GM19395 (cell line): ENCODE measurements around the gene OR6Q1.
"Not testable (repeated sequence)": the region's sequence is repeated elsewhere in the genome, so short reads cannot be mapped to it uniquely, and the experiment has no call there.

Experiments
- ATAC-seq: cut with Tn5 transposase; IDR thresholded peaks from one replicate; pipeline ENCODE4 v1.9.1; 2021; ENCODE audit warnings: mild to moderate bottlenecking, moderate library complexity; ENCODE audit not compliant: unreplicated experiment

The OR6Q1 gene

GRCh38 chr11:58030653-58031052 lies at the start of gene OR6Q1:
Gene OR6Q1, plus strand, starts transcription at chr11:58030953. Its CDS starts 0 bp downstream, at chr11:58030953.
- no peak for ATAC-seq

DNA sequence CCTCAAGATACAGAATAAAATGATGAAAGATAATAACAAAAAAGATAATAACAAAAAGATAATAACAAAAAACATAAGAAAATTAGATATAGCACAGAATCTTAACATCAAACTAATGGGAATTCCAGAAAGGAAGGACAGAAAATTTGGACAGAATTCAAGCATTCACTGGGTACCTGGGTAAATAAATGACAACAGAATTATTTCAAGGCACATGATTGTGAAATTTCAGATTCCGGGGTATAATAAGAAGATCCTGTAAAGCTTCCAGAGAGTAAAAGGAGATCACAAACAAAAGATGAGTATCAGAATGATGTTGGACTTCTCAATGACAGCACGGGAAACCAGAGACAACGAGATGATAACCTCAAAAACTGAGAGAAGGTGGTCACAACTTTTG lies 49.2 kb upstream of the OR6Q1 start:
- ATAC-seq = no peak

GRCh38 chr11:57982776-57983175 lies 48.0 kb upstream of the OR6Q1 start:
- no peak for ATAC-seq

DNA sequence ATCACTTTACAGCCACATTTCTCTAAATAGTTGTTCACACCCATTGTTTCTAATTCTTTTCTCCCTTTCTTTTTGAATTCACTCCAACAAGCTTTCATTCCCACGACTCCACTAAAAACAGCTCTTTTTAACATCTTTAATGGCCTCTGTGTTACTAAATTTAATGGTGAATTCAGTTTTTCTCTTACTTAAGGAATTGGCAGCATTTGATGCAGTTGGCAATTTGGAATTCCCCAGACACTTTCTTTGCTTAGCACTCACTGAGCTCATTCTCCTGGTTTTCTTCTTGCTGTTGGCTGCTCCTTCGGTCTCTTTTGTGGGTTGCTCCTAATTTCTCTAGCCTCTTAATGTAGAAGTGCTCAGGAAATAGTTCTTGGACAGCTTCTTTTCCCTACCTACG lies 47.6 kb upstream of the OR6Q1 start:
- ATAC-seq = no peak

DNA sequence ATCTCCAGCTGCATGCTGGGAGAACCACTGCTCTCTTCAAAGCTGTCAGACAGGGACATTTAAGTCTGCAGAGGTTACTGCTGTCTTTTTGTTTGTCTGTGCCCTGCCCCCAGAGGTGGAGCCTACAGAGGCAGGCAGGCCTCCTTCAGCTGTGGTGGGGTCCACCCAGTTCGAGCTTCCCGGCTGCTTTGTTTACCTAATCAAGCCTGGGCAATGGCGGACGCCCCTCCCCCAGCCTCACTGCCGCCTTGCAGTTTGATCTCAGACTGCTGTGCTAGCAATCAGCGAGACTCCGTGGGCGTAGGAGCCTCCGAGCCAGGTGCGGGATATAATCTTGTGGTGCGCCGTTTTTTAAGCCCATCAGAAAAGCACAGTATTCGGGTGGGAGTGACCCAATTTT lies 31.2 kb upstream of the OR6Q1 start:
- not testable (repeated sequence) for ATAC-seq

GRCh38 chr11:58000021-58000420 lies 30.7 kb upstream of the OR6Q1 start:
- not testable (repeated sequence) for ATAC-seq

DNA sequence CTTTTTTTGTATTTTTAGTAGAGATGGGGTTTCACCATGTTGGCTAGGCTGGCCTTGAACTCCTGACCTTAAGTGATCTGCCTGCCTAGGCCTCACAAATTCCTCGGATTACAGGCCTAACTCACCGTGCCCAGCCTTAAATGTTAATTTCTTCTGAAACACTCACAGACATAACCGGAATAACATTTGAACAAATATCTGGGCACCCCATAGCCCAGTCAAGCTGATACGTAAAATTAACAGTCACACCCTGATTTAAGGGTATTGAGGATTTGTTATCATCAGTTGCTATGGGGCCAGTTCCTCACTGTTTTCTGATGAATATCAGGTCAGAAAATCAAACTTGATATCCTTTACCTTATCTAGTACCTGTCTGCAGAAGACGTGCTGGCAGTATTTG lies 30.1 kb upstream of the OR6Q1 start:
- ATAC-seq = no peak

GRCh38 chr11:58003036-58003435 lies 27.7 kb upstream of the OR6Q1 start:
- no peak for ATAC-seq

GRCh38 chr11:58003591-58003990 lies 27.2 kb upstream of the OR6Q1 start:
- no peak for ATAC-seq

GRCh38 chr11:58004664-58005063 lies 26.1 kb upstream of the OR6Q1 start:
- no peak for ATAC-seq

DNA sequence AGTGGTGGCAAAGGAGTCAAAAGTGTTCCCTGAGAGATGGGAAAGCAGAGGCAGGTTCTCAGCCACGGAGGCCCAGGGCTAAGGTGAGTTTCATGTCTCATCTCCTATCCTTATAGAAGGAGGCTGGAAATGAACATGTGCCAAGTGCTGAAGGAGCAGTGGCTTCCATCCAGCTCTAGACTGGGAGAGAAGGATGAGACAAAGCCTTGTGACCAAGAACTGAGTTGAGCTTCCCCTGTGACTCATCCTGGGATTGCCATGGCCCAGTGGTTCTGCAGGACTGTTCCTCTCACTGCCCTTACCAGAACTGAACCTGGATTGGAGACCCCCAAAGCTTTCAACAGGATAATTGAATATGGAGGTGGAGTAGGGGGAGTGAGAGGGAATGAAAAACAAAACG lies 23.8 kb upstream of the OR6Q1 start:
- ATAC-seq = no peak

DNA sequence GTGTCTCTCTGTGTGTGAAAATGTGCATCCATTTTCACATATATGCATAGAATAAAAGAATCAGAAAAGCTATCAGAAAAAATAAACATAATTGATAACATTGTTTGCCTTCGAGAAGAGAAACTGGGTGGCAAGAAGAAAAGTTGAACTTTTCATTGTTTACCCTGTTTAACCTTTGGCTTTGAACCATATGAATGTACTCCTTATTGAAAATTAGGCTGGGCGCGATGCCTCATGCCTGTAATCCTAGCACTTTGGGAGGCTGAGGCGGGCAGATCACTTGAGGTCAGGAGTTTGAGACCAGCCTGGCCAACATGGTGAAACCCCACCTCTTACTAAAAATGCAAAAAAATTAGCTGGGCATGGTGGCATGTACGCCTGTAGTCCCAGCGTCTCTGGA lies 19.0 kb upstream of the OR6Q1 start:
- no peak for ATAC-seq

GRCh38 chr11:58023435-58023931 lies 7.3 kb upstream of the OR6Q1 start, which contains the start of gene OR9Q1:
Gene OR9Q1, plus strand, starts transcription at chr11:58023881. Its CDS starts 155,564 bp downstream, at chr11:58179445.
- ATAC-seq = no peak

GRCh38 chr11:58024601-58025091 lies 6.1 kb upstream of the OR6Q1 start:
- ATAC-seq = no peak

GRCh38 chr11:58027341-58027740 lies 3.4 kb upstream of the OR6Q1 start:
- ATAC-seq = no peak

DNA sequence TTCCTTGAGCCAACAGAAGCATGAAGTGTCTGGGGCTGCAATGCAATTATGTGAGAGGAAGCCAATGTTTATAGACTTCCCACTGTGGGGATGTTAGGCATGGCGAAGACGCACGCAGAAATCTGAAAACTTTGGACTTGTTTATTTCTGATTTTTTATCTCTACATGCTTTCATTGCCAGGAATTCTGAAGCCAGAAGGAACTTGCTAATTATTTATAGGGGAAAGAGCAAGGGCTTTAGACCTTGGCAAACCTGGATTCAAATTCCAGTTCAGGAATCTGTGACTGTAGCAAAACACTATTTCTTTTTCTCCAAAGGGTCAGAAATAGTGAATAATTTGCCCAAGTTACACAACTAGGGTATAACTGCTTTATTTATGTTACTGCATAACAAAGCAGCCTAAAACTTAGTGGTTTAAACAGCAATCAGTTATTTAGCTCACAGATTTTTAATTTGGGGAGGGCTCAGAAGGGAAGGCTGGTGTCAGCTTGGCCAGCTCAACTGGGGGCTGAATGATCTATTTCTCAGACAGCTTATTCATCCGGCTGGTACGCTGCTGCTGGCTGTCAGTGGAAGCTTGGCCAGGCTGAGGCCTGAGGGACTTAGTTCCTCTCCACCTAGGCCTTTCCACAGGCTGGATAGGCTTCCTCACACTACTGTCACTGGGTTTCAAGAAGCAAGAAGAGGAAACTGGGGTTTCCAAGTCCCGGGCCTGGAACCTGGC lies 1.9 kb upstream of the OR6Q1 start:
- ATAC-seq = no peak

GRCh38 chr11:58034471-58034870 lies 3.7 kb downstream of the OR6Q1 start:
- no peak for ATAC-seq

DNA sequence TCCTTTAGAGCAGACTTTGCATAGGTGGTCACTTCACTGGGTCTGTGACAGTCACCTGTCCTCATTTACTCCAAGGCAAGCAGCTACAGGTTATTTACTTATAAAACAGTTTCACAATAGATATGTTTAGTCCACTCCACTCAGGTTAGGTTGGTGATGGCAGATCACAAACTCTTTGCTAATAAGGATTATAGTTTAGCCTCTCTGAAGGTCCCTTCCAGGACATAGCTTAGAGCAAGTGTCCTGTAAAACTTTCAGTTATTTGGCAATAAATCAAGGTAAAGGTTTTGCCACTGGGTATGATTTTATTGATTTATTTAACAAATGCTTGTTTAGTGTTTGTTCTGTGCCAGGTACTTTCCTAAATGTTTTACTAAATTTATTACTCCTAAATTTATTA lies 8.8 kb downstream of the OR6Q1 start:
- no peak for ATAC-seq

- ATAC-seq = no peak
Measured at GRCh38 chr11:58043379-58043778, 12.6 kb downstream of the OR6Q1 start.

GRCh38 chr11:58046231-58046630 lies 15.5 kb downstream of the OR6Q1 start:
- ATAC-seq = no peak

GRCh38 chr11:58047818-58048217 lies 17.1 kb downstream of the OR6Q1 start:
- no peak for ATAC-seq

- ATAC-seq = no peak
Measured at GRCh38 chr11:58055806-58056401, 25.2 kb downstream of the OR6Q1 start.
